Measurements from ENCODE around the gene ST6GALNAC3. TPM values are rescaled to one million over a fixed set of nuclear protein-coding genes. Genes with fewer than 3 reads are reported as not detected.

Gene ST6GALNAC3
- total RNA-seq, 4 donors from 2014 or later, result 1.00 to 5.7 (median 1.9) TPM; not detected in 1

DNA sequence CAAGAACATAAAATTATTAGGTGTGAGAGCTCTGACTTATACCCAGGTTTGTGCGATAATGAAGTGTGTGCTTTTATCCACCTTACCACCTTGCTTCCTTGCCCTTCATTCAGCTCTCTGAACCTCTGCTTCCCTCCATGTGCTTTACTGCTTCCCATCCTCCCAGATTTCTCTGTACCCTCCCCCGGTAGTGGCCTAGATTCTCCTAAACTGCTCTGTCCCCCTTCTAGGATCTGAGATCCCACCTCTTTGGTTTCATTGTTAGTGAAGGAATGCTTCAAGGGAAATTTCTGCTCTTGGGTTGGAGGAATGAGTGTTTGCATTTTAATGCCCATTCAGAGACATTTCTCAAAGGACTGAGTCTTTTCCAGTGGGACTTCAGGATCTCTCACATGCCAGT is 159.5 kb downstream of the ST6GALNAC3 start:
- intact Hi-C loops (cut with DNase I; ENCODE audit: low total_unique reads), result no loop called here
- in situ Hi-C loops (cut with MboI; ENCODE audit: low pct_ligation_motif_present in 1 of 4, low pct_unique_long_range_greater_than_20kb in 1 of 4, low sequenced_read_pairs in 3 of 4), result no loop called here
- H3K9me3 ChIP-seq, result no peaks in the 10 kb centered on the region
- H3K4me1 ChIP-seq, result no peaks in the 10 kb centered on the region
- no peak overlapping the region for H3K4me3 ChIP-seq
- no peak overlapping the region for H3K27ac ChIP-seq
- H3K27me3 ChIP-seq, result no peaks in the 10 kb centered on the region
- H3K36me3 ChIP-seq, result no peaks in the 10 kb centered on the region
- TF ChIP-seq, protein P1, sequence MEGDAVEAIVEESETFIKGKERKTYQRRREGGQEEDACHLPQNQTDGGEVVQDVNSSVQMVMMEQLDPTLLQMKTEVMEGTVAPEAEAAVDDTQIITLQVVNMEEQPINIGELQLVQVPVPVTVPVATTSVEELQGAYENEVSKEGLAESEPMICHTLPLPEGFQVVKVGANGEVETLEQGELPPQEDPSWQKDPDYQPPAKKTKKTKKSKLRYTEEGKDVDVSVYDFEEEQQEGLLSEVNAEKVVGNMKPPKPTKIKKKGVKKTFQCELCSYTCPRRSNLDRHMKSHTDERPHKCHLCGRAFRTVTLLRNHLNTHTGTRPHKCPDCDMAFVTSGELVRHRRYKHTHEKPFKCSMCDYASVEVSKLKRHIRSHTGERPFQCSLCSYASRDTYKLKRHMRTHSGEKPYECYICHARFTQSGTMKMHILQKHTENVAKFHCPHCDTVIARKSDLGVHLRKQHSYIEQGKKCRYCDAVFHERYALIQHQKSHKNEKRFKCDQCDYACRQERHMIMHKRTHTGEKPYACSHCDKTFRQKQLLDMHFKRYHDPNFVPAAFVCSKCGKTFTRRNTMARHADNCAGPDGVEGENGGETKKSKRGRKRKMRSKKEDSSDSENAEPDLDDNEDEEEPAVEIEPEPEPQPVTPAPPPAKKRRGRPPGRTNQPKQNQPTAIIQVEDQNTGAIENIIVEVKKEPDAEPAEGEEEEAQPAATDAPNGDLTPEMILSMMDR (IDR thresholded peaks at IDR 0.05), result no peak
- TF ChIP-seq EP300 (IDR thresholded peaks at IDR 0.05; ENCODE audit: low read depth) (no peak), POLR2A (IDR thresholded peaks at IDR 0.05) (no peak), POLR2AphosphoS5 (IDR thresholded peaks at IDR 0.05) (no peak)
- no peak for DNase-seq
- WGBS, 2 donors (ENCODE audit: low coverage in 1 of 2), result 75 to 84% methylated on average over 2 of the region's 2 CpGs

DNA sequence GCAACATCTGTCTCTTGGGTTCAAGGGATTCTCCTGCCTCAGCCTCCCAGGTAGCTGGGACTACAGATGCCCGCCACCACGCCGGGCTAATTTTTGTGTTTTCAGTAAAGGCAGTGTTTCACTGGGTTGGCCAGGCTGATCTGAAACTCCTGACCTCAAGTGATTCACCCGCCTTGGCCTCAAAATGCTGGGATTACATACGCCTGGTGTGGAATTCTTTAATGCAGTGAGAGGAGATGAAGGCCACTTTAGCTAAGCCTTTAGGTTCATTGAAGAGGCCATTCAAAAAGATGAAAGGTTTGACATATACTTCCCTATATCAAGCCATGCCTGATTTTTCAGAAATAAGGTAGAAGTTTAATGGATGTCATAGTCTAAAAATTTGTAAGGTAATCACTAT is 162.7 kb downstream of the ST6GALNAC3 start:
- no peaks in the 10 kb centered on the region for H3K9me3 ChIP-seq
- no peak for TF ChIP-seq POLR2AphosphoS5 (IDR thresholded peaks at IDR 0.05)
- TF ChIP-seq POLR2A (IDR thresholded peaks at IDR 0.05), result no peak
- no peak for TF ChIP-seq EP300 (IDR thresholded peaks at IDR 0.05; ENCODE audit: low read depth)
- TF ChIP-seq, protein P1 (IDR thresholded peaks at IDR 0.05), result no peak
- no peaks in the 10 kb centered on the region for H3K27me3 ChIP-seq
- H3K4me3 ChIP-seq, result no peak overlapping the region
- intact Hi-C loops (cut with DNase I; ENCODE audit: low total_unique reads) (no loop called here), in situ Hi-C loops (cut with MboI; ENCODE audit: low pct_ligation_motif_present in 1 of 4, low pct_unique_long_range_greater_than_20kb in 1 of 4, low sequenced_read_pairs in 3 of 4) (no loop called here)
- 91 to 96% methylated on average over 4 to 5 of the region's 5 CpGs for WGBS, 2 donors (ENCODE audit: low coverage in 1 of 2)
- no peaks in the 10 kb centered on the region for H3K36me3 ChIP-seq
- DNase-seq, result no peak
- no peak overlapping the region for H3K27ac ChIP-seq
- no peaks in the 10 kb centered on the region for H3K4me1 ChIP-seq

DNA sequence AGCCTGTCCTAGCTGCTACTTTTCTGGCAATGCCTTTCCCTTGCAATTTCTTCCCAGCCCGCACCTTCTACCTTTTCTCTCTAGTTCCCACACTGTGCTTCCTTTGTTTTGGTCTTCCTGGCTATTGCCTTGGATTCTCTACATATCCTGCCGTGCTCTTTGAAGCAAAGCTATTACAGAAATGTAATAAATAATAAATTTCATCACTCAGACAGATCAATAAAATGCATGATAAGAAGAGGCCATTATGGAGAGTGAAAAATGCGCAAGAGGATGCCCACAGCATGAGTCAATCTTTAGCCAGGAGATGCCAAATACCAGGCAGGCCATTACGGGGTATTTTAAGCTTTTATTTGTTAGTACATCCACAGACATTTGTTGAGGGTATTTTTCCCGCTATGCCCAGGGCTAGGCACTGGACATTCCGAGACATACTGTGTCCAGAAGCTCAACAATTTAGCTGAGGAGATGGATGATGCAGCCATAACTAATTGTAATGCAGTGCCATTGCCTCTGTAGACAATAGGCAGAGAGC is 163.6 kb downstream of the ST6GALNAC3 start:
- Histone ChIP-seq H3K4me3 (no peak overlapping the region), H3K27ac (no peak overlapping the region), H3K27me3 (no peaks in the 10 kb centered on the region), H3K36me3 (no peaks in the 10 kb centered on the region), H3K9me3 (no peaks in the 10 kb centered on the region), H3K4me1 (no peaks in the 10 kb centered on the region)
- DNase-seq, result no peak
- 80 to 91% methylated on average over 4 to 6 of the region's 6 CpGs for WGBS, 2 donors (ENCODE audit: low coverage in 1 of 2)
- in situ Hi-C loops (cut with MboI; ENCODE audit: low pct_ligation_motif_present in 1 of 4, low pct_unique_long_range_greater_than_20kb in 1 of 4, low sequenced_read_pairs in 3 of 4) (no loop called here), intact Hi-C loops (cut with DNase I; ENCODE audit: low total_unique reads) (no loop called here)
- TF ChIP-seq EP300 (IDR thresholded peaks at IDR 0.05; ENCODE audit: low read depth) (no peak), POLR2AphosphoS5 (IDR thresholded peaks at IDR 0.05) (no peak), POLR2A (IDR thresholded peaks at IDR 0.05) (no peak)
- TF ChIP-seq, protein P1 (IDR thresholded peaks at IDR 0.05), result no peak

DNA sequence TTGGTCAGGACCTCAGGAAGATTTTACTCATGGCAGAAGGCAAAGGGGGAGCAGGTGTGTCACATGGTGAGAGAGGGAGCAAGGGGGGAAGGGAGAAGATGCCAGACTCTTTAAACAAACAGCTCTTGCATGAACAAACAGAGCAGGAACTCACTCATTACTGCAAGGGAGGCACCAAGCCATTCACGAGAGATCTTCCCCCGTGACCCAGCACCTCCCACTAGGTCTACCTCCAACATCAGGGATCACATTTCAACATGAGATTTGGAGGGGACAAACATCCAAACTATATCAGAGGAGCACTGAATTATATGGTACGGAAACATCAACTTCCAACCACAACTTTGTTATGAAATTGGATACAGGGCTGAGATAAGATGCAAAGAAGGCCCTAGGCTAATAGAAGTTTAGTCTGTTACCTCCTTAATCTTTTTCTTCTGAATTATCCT is 164.9 kb downstream of the ST6GALNAC3 start:
- WGBS, 2 donors (ENCODE audit: low coverage in 1 of 2), result 66 to 100% methylated on average over 1 to 3 of the region's 3 CpGs
- H3K9me3 ChIP-seq, result peaks cover 4 to 6% of the 10 kb centered on the region in 2 donors
- no peaks in the 10 kb centered on the region for H3K27me3 ChIP-seq
- H3K27ac ChIP-seq, result no peak overlapping the region
- intact Hi-C loops (cut with DNase I; ENCODE audit: low total_unique reads), result no loop called here
- TF ChIP-seq, protein P1 (IDR thresholded peaks at IDR 0.05), result no peak
- no peak for TF ChIP-seq EP300 (IDR thresholded peaks at IDR 0.05; ENCODE audit: low read depth)
- TF ChIP-seq POLR2AphosphoS5 (IDR thresholded peaks at IDR 0.05), result no peak
- TF ChIP-seq POLR2A (IDR thresholded peaks at IDR 0.05), result no peak
- in situ Hi-C loops (cut with MboI; ENCODE audit: low pct_ligation_motif_present in 1 of 4, low pct_unique_long_range_greater_than_20kb in 1 of 4, low sequenced_read_pairs in 3 of 4), result no loop called here
- H3K36me3 ChIP-seq, result no peaks in the 10 kb centered on the region
- H3K4me1 ChIP-seq, result no peaks in the 10 kb centered on the region
- no peak for DNase-seq
- H3K4me3 ChIP-seq, result no peak overlapping the region
